GM12874 (cell line): ENCODE measurements around the gene IQCF6.

Experiments used
- CTCF ChIP-seq: IDR thresholded peaks from 2 replicates; pipeline ENCODE4 v1.5.1; 2011; ENCODE audit warnings: low read depth, mild to moderate bottlenecking, control low read depth, low read length, moderate library complexity; ENCODE audit not compliant: insufficient read depth

Gene IQCF6

GRCh38 chr3:51796854-51797253 is 17.8 kb upstream of the IQCF6 start:
- no peak for TF ChIP-seq CTCF

GRCh38 chr3:51794206-51794605 is 15.2 kb upstream of the IQCF6 start:
- TF ChIP-seq CTCF: no peak

- no peak for TF ChIP-seq CTCF
Measured at GRCh38 chr3:51792206-51792605, 13.2 kb upstream of the IQCF6 start.

GRCh38 chr3:51789437-51789836 is 10.4 kb upstream of the IQCF6 start:
- TF ChIP-seq CTCF: no peak

- no peak for TF ChIP-seq CTCF
Measured at GRCh38 chr3:51786267-51786666, 7.2 kb upstream of the IQCF6 start.

GRCh38 chr3:51778554-51778953 is 483 bp downstream of the IQCF6 start:
- TF ChIP-seq CTCF: no peak

- no peak for TF ChIP-seq CTCF
Measured at GRCh38 chr3:51777985-51778384, 1.1 kb downstream of the IQCF6 start.

- no peak for TF ChIP-seq CTCF
Measured at GRCh38 chr3:51773529-51774056, 5.4 kb downstream of the IQCF6 start.
